PFSK-1 (cell line): ENCODE data around the gene IRX3.

Source experiments
- FOXP2 ChIP-seq: optimal IDR thresholded peaks from 2 replicates; pipeline ENCODE3; 2011; ENCODE audit warnings: borderline replicate concordance, control low read depth, inconsistent platforms; ENCODE audit not compliant: insufficient read depth; ENCODE audit errors: extremely low read length, extremely low read depth
- POLR2AphosphoS5 ChIP-seq: IDR thresholded peaks from 2 replicates; pipeline ENCODE4 v1.6.1; 2012; ENCODE audit warnings: low read depth, mild to moderate bottlenecking, control low read depth, low read length, moderate library complexity
- REST ChIP-seq, 2 experiments: IDR thresholded peaks; 2 replicates each; pipeline versions ENCODE4 v1.6.1 to v1.8.0; 2011 to 2012; ENCODE audit warnings: low read depth in 2 of 2, low read length in 2 of 2, control low read depth in 1 of 2, inconsistent platforms in 1 of 2, mild to moderate bottlenecking in 1 of 2, moderate library complexity in 1 of 2; ENCODE audit not compliant: insufficient read depth in 1 of 2
- SIN3A ChIP-seq: IDR thresholded peaks from 2 replicates; pipeline ENCODE4 v1.6.1; 2012; ENCODE audit warnings: mild to moderate bottlenecking, low read length, moderate library complexity, borderline replicate concordance; ENCODE audit not compliant: insufficient read depth
- TAF1 ChIP-seq: IDR thresholded peaks from 2 replicates; pipeline ENCODE4 v1.6.1; 2012; ENCODE audit warnings: low read length, control low read depth, borderline replicate concordance; ENCODE audit not compliant: insufficient read depth

Gene IRX3

GRCh38 chr16:54317101-54317611, 30.6 kb upstream of the IRX3 start:
- TF ChIP-seq POLR2AphosphoS5 (no peak), TAF1 (no peak), FOXP2 (no peak), REST (IDR thresholded peaks at IDR 0.05; ENCODE audit: insufficient read depth in 1 of 2, low read depth in 2 of 2, low read length in 2 of 2) (no peak)

GRCh38 chr16:54316095-54316889, 29.7 kb upstream of the IRX3 start:
- TF ChIP-seq REST (IDR thresholded peaks at IDR 0.05; ENCODE audit: insufficient read depth in 1 of 2, low read depth in 2 of 2, low read length in 2 of 2): no peak
- no peak for TF ChIP-seq SIN3A
- no peak for TF ChIP-seq FOXP2
- no peak for TF ChIP-seq POLR2AphosphoS5
- no peak for TF ChIP-seq TAF1

GRCh38 chr16:54313789-54314188, 27.2 kb upstream of the IRX3 start:
- TF ChIP-seq REST (IDR thresholded peaks at IDR 0.05; ENCODE audit: insufficient read depth in 1 of 2, low read depth in 2 of 2, low read length in 2 of 2) (no peak), TAF1 (no peak), POLR2AphosphoS5 (no peak), SIN3A (no peak), FOXP2 (no peak)

GRCh38 chr16:54312502-54312991, 26.0 kb upstream of the IRX3 start:
- TF ChIP-seq REST (IDR thresholded peaks at IDR 0.05; ENCODE audit: insufficient read depth in 1 of 2, low read depth in 2 of 2, low read length in 2 of 2) (no peak), SIN3A (no peak), FOXP2 (no peak), POLR2AphosphoS5 (no peak), TAF1 (no peak)
